HEK293 (cell line): Measurements from ENCODE around the gene TMC4.

Experiments used
- FEZF1 ChIP-seq: fragments of 450-650 bp; formaldehyde crosslinking; IDR thresholded peaks from 2 replicates; pipeline ENCODE4 v1.5.1; 2016; ENCODE audit warnings: missing biosample characterization, missing genetic modification characterization
- HOXA7 ChIP-seq: sonication (generic); formaldehyde crosslinking; IDR thresholded peaks from 2 replicates; pipeline ENCODE4 v1.8.1; 2022; ENCODE audit warnings: missing genetic modification reagents, borderline replicate concordance
- REST ChIP-seq: fragments of 450-650 bp; formaldehyde crosslinking; IDR thresholded peaks from 2 replicates; pipeline ENCODE4 v1.5.1; 2016; ENCODE audit warnings: missing biosample characterization, missing genetic modification characterization
- YY1 ChIP-seq: fragments of 450-650 bp; formaldehyde crosslinking; IDR thresholded peaks from 2 replicates; pipeline ENCODE4 v1.5.1; 2018; ENCODE audit warnings: missing biosample characterization, missing genetic modification characterization
- ZBTB7A ChIP-seq: fragments of 450-650 bp; formaldehyde crosslinking; IDR thresholded peaks from 2 replicates; pipeline ENCODE4 v1.5.1; 2016; ENCODE audit warnings: low read depth, missing biosample characterization, missing genetic modification characterization
- ZNF133 ChIP-seq: fragments of 450-650 bp; formaldehyde crosslinking; IDR thresholded peaks from 2 replicates; pipeline ENCODE4 v1.5.1; 2016; ENCODE audit warnings: missing biosample characterization, missing genetic modification characterization
- ZNF157 ChIP-seq: fragments of 450-650 bp; formaldehyde crosslinking; IDR thresholded peaks from 2 replicates; pipeline ENCODE4 v1.5.1; 2016; ENCODE audit warnings: missing biosample characterization, missing genetic modification characterization
- ZNF280C ChIP-seq: fragments of 450-650 bp; formaldehyde crosslinking; IDR thresholded peaks from 2 replicates; pipeline ENCODE4 v1.5.1; 2016; ENCODE audit warnings: missing biosample characterization, missing genetic modification characterization
- ZNF311 ChIP-seq: fragments of 450-650 bp; formaldehyde crosslinking; IDR thresholded peaks from 2 replicates; pipeline ENCODE4 v1.5.1; 2017; ENCODE audit warnings: missing biosample characterization, missing genetic modification characterization, borderline replicate concordance
- ZNF350 ChIP-seq: fragments of 450-650 bp; formaldehyde crosslinking; IDR thresholded peaks from 2 replicates; pipeline ENCODE4 v1.5.0; 2017; ENCODE audit warnings: missing biosample characterization, mild to moderate bottlenecking, missing genetic modification characterization
- ZNF426 ChIP-seq: fragments of 450-650 bp; formaldehyde crosslinking; IDR thresholded peaks from 2 replicates; pipeline ENCODE4 v1.5.1; 2017; ENCODE audit warnings: missing biosample characterization, missing genetic modification characterization, mild to moderate bottlenecking, inconsistent platforms, moderate library complexity
- ZNF488 ChIP-seq: fragments of 450-650 bp; formaldehyde crosslinking; IDR thresholded peaks from 2 replicates; pipeline ENCODE4 v1.5.1; 2016; ENCODE audit warnings: missing biosample characterization, missing genetic modification characterization
- ZNF513 ChIP-seq: fragments of 450-650 bp; IDR thresholded peaks from 2 replicates; pipeline ENCODE4 v1.5.1; 2018; ENCODE audit warnings: missing biosample characterization, missing genetic modification characterization
- ZNF658 ChIP-seq: fragments of 450-650 bp; formaldehyde crosslinking; IDR thresholded peaks from 2 replicates; pipeline ENCODE4; 2016; ENCODE audit warnings: missing biosample characterization, missing genetic modification characterization
- ZNF701 ChIP-seq: fragments of 450-650 bp; formaldehyde crosslinking; IDR thresholded peaks from 2 replicates; pipeline ENCODE4 v1.5.1; 2016; ENCODE audit warnings: missing biosample characterization, missing genetic modification characterization
- ZNF704 ChIP-seq: fragments of 450-650 bp; formaldehyde crosslinking; IDR thresholded peaks from 2 replicates; pipeline ENCODE4 v1.5.1; 2016; ENCODE audit warnings: missing biosample characterization, missing genetic modification characterization
- ZNF76 ChIP-seq: fragments of 450-650 bp; formaldehyde crosslinking; IDR thresholded peaks from 2 replicates; pipeline ENCODE4; 2016; ENCODE audit warnings: low read depth, missing biosample characterization, missing genetic modification characterization, borderline replicate concordance
- ZNF830 ChIP-seq: fragments of 450-650 bp; IDR thresholded peaks from 2 replicates; pipeline ENCODE4 v1.5.0; 2018; ENCODE audit warnings: missing biosample characterization, missing genetic modification characterization, low read depth, mild to moderate bottlenecking, moderate library complexity
- ZSCAN18 ChIP-seq: fragments of 450-650 bp; formaldehyde crosslinking; IDR thresholded peaks from 2 replicates; pipeline ENCODE4 v1.5.1; 2016; ENCODE audit warnings: missing biosample characterization, missing genetic modification characterization
- ZSCAN5A ChIP-seq: fragments of 450-650 bp; formaldehyde crosslinking; IDR thresholded peaks from 2 replicates; pipeline ENCODE4 v1.5.1; 2016; ENCODE audit warnings: missing biosample characterization, missing genetic modification characterization
- TF ChIP-seq, protein P1 (sequence below): fragments of 450-650 bp; formaldehyde crosslinking; IDR thresholded peaks from 2 replicates; pipeline ENCODE4 v1.5.1; 2017; ENCODE audit warnings: missing biosample characterization, missing genetic modification characterization
- TF ChIP-seq, protein P2 (sequence below): fragments of 450-650 bp; formaldehyde crosslinking; IDR thresholded peaks from 2 replicates; pipeline ENCODE4 v1.5.1; 2017; ENCODE audit warnings: missing biosample characterization, mild to moderate bottlenecking, missing genetic modification characterization, moderate library complexity

Gene TMC4

DNA sequence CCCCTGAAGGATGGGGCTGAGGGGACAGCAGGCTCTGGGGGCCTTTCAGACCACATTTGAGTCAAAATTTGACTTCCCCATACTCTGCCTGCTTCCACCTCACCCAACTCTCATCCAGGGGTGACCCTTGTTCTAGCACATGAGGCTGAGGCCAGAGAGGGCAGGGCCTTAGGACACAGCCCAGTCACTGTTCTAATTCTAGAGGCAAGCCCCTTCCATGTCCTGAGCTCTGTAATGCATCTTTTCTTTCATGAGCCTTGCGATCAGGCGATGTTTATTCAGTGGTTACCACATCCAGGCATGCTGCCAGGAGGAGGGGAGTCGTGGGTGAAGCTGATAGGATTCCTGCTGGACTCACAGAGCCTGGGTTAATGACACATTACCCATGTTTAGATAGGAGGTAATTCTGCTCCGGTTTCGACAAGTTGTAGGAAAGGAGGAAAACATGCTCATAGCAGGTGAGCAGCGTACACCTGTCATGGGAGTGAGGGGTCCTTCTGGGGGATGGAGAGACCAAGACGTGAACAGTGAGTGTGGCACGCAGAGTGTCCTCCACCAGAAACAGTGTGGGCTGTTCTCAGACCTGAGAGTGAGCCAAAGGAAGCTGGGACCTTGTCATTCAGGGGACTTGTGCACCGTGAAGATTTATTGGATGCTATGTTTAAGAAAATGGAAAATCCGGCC, 37.0 kb upstream of the TMC4 start (continued):
- TF ChIP-seq ZSCAN5A (tag by site-specific recombination) (no peak), ZNF350 (tag by site-specific recombination) (no peak), ZNF701 (tag by site-specific recombination) (no peak), ZSCAN18 (tag by site-specific recombination) (no peak), ZNF513 (tag by site-specific recombination) (no peak), YY1 (tag by site-specific recombination) (no peak), ZNF426 (tag by site-specific recombination) (no peak), HOXA7 (no peak), FEZF1 (tag by site-specific recombination) (no peak), ZNF658 (tag by site-specific recombination) (no peak), ZNF157 (tag by site-specific recombination) (no peak), ZNF830 (tag by site-specific recombination) (no peak), ZNF488 (no peak), ZBTB7A (no peak), ZNF280C (tag by site-specific recombination) (no peak), ZNF133 (tag by site-specific recombination) (no peak), ZNF76 (no peak), ZNF311 (no peak), ZNF704 (tag by site-specific recombination) (no peak), REST (tag by site-specific recombination) (no peak)
- TF ChIP-seq, protein P1, sequence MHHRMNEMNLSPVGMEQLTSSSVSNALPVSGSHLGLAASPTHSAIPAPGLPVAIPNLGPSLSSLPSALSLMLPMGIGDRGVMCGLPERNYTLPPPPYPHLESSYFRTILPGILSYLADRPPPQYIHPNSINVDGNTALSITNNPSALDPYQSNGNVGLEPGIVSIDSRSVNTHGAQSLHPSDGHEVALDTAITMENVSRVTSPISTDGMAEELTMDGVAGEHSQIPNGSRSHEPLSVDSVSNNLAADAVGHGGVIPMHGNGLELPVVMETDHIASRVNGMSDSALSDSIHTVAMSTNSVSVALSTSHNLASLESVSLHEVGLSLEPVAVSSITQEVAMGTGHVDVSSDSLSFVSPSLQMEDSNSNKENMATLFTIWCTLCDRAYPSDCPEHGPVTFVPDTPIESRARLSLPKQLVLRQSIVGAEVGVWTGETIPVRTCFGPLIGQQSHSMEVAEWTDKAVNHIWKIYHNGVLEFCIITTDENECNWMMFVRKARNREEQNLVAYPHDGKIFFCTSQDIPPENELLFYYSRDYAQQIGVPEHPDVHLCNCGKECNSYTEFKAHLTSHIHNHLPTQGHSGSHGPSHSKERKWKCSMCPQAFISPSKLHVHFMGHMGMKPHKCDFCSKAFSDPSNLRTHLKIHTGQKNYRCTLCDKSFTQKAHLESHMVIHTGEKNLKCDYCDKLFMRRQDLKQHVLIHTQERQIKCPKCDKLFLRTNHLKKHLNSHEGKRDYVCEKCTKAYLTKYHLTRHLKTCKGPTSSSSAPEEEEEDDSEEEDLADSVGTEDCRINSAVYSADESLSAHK (tag by site-specific recombination): no peak
- TF ChIP-seq, protein P2, sequence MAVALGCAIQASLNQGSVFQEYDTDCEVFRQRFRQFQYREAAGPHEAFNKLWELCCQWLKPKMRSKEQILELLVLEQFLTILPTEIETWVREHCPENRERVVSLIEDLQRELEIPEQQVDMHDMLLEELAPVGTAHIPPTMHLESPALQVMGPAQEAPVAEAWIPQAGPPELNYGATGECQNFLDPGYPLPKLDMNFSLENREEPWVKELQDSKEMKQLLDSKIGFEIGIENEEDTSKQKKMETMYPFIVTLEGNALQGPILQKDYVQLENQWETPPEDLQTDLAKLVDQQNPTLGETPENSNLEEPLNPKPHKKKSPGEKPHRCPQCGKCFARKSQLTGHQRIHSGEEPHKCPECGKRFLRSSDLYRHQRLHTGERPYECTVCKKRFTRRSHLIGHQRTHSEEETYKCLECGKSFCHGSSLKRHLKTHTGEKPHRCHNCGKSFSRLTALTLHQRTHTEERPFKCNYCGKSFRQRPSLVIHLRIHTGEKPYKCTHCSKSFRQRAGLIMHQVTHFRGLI (tag by site-specific recombination): 0 out of 2 replicates have a peak, but pooled peaks have one; percentile 13
